Articular chondrocyte of knee joint (primary cell): ENCODE data around the gene RGS9. TPM values are rescaled to one million over a fixed set of nuclear protein-coding genes. Genes with fewer than 3 reads are reported as not detected.

Experiments used
- small RNA-seq: library from RNA; depleted of rRNA; stranded (forward); fragments of <200 nt; gene quantifications from one replicate; pipeline ENCODE3, GENCODE V24; 2012
- total RNA-seq: library from RNA; depleted of rRNA; stranded (reverse); fragments of >200 nt; gene quantifications from 2 replicates; pipeline ENCODE4 v1.2.3, GENCODE V29; 2012

Gene RGS9
- 0.78 and 1.6 TPM in 2 replicates for total RNA-seq

GRCh38 chr17:65137021-65137939 lies at the start of gene RGS9:
Gene RGS9 (plus strand): TSS chr17:65137370. CDS start chr17:65137541, 171 bp downstream.

Small RNAs within 50 kb of the gene (small RNA-seq; reads per million reads assigned to genes)
- gene AC060771.1 = not detected

Other genes starting within 250 kb of the RGS9 start
- 11.5 and 12.5 TPM in 2 replicates for gene LRRC37A3, start 217.9 kb upstream of the RGS9 start, total RNA-seq
- 63.9 and 76.4 TPM in 2 replicates for gene GNA13, start 80.6 kb upstream of the RGS9 start, total RNA-seq